Measurements from ENCODE around the gene SLC35B2.

DNA sequence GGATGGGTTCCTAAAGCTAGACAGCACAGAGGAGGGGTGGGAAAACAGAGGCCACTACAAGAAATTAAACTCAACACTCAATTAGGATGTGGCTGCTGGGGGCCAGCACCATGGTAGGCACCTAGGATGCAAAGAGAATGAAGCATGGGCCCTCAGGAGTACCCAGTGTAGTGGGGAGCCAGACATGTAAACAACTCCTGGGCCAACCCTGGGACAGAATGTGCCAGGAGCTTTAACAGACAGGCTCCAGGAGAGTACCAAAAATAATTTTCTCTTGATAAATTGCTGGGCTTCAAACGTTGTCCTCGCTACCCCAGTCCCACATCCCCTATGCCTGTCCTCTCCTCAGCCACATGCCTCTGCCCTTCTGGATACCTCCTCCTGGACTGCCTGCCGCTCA is 14.6 kb upstream of the SLC35B2 start:
- TF ChIP-seq, protein P1, sequence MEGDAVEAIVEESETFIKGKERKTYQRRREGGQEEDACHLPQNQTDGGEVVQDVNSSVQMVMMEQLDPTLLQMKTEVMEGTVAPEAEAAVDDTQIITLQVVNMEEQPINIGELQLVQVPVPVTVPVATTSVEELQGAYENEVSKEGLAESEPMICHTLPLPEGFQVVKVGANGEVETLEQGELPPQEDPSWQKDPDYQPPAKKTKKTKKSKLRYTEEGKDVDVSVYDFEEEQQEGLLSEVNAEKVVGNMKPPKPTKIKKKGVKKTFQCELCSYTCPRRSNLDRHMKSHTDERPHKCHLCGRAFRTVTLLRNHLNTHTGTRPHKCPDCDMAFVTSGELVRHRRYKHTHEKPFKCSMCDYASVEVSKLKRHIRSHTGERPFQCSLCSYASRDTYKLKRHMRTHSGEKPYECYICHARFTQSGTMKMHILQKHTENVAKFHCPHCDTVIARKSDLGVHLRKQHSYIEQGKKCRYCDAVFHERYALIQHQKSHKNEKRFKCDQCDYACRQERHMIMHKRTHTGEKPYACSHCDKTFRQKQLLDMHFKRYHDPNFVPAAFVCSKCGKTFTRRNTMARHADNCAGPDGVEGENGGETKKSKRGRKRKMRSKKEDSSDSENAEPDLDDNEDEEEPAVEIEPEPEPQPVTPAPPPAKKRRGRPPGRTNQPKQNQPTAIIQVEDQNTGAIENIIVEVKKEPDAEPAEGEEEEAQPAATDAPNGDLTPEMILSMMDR (conservative IDR thresholded peaks at IDR 0.05) = no peak
- no peak for TF ChIP-seq ZFX (IDR thresholded peaks at IDR 0.05)
